ENCODE measurements around the gene DCK.
"Not testable (repeated sequence)": the region's sequence is repeated elsewhere in the genome, so short reads cannot be mapped to it uniquely, and the experiment has no call there.

The DCK gene

DNA sequence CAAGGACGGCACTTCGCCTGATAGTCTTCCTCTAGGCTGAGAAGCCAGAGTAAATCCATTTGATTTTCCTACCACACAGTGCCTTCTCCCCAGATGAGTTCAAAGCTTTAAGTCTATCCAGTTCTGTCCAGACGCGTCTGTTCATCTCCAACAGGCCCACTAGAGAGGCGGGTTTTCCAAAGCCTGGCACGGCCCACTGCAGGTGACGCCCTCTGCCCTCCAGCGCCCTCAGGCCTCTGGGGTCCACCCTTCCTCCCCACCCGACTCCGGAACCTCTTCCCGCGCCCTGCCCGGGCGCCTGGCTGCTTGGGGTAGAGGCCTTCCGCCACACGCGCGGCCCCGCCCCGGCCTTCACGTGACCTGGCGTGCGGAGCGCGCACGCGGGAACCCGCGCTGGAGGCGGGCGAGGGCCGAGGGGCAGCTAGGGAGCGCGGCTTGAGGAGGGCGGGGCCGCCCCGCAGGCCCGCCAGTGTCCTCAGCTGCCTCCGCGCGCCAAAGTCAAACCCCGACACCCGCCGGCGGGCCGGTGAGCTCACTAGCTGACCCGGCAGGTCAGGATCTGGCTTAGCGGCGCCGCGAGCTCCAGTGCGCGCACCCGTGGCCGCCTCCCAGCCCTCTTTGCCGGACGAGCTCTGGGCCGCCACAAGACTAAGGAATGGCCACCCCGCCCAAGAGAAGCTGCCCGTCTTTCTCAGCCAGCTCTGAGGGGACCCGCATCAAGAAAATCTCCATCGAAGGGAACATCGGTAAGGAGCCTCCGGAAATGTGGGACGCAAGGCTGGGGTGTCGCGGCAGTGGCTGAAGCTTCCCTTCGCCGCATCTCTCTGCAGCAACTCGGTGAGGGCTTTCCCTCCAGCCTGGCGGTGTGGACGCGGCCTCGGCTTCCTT, at the start of gene DCK:
Gene DCK (plus strand): TSS at position 469 of the 888 bp plus-strand sequence. CDS start 187 bp downstream, at position 656.
- peak; percentile 95 for DNase-seq

DNA sequence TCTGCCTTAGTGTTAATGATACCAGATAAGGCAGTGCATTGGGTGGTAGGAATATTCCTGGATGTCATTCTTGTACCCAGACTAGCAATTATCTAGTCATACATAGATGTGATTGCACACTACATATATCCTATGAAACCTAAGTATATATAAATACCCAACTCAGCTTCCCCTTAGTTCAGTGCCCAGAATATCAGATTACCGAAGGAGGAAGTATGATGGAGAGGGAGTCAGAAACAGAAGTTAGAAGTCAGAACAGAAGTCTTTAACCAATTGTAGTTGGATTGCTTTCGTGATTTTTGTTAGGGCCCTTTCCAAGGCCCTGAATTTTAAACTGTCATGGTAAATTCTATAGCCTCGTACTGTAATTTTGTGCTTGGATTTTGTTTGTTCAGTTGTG, 48.4 kb upstream of the DCK start:
- DNase-seq: no peak

DNA sequence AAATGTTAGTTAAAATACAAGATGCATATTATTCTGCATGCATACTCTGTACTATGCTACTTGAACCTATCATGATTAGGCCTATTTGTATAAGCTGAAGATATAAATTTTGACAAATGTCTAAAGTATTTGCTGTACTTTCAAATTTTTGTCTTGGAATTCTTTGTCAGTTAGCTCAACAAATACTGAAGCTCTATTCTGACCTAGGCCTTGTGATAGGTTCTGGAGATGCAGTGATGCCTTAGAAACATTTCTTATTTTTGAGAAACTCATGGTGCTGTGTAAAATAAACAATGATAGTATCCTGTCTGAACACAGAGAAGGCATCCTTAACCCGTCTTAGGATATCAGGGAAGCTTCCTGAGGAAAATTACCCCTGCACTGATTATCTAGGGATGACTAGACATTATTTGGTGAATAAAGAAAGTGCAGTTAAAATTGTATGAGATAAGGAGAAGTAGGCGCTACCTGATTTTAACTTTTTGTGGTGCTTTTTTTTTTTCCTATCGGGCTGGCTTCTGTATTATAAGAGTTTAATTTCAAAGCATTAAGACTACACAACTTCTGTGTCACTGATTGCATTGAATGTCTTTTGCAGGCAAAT, 47.9 kb upstream of the DCK start:
- DNase-seq: no peak

DNA sequence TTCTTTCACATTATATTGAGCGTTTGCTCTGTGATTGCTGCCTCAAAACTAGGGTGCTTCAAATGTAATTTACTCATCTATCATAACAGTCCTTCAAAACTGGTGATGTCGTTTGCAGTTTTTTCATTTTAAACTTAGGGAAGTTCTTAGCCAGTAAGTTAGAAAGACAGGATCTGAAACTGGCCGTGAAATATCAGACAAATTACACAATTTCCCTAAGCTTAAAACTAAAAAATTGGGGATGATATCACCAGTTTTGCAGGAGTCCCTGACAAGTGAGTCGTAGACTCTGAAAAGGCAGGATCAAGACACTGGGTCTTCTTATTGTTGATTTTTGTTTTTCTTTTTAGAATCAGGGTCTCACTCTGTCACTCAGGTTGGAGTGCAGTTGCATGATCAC, 46.5 kb upstream of the DCK start:
- no peak for DNase-seq

DNA sequence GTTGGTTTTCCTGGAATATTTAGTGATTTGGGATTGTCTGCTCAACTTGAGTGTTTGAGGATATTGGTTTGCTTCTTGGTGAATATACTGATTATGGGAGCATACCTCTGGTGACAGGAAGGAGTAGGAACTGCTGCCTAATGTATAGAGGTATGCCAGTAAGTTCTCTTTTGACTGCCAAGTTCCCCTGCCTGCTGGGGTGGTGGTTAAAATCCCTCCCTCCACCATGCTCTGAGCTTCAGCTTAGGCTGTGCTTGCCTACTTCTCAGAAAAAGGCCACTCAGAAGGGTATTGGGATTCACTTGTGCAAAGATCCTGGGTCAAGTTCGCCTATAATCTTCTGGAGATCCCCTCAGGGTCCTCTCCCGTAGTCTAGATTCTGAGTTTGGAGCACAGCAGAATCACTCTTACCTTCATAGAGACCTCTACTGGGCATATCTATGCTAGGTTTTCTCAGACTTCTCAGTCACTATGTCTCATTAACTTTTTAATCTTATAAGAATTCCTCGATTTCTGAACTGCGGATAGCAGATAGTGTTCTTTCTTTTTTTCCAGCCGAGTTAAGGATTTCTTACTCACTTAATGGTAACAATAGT, 44.7 kb upstream of the DCK start:
- DNase-seq: no peak

DNA sequence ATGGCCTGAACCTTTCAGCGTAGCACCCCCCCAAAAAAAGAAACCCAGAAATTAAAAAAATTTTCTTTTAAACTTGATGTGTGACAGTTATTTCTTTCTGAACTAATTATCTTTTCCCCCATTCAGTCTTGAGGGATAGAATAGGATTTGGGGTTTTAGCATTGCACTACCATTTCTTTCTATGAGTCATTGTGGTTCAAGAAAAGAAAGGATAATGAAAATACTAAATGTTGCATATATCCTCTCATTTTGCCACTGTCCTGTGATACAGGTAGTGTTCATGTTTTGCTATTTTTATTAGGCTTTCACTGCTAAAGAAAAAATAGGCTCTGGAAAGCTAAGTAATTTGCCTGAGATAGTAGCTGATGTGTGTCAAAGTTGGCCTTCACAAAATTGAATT, 39.4 kb upstream of the DCK start:
- DNase-seq: no peak

DNA sequence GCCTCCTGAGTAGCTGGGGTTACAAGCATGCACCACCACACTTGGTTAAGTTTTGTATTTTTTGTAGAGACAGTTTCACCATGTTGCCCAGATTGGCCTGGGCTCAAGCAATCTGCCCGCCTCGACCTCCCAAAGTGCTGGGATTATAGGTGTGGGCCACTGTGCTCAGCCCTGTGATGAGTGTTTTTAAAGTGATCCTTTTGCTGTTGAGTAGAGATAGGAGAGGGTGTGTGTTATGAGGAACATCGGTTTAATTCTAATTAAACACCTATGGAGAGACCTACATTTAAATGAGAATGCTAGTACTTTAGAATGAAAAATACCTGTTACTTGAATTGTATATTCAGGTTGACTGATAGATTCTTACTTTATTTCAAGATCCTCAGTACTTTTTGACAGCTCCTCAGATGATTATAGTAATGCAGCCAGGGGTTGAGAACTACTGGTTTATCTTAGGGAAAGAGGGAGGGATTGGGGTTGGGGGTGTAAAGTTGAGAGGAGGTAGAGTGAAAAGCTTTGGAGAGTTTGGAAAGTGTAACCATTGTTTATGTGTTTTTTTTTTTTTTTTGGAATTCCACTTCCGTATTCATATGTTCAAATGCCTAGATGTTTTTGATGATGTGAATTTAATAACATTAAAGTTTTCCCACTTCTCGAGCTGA, 36.8 kb upstream of the DCK start:
- DNase-seq: no peak

DNA sequence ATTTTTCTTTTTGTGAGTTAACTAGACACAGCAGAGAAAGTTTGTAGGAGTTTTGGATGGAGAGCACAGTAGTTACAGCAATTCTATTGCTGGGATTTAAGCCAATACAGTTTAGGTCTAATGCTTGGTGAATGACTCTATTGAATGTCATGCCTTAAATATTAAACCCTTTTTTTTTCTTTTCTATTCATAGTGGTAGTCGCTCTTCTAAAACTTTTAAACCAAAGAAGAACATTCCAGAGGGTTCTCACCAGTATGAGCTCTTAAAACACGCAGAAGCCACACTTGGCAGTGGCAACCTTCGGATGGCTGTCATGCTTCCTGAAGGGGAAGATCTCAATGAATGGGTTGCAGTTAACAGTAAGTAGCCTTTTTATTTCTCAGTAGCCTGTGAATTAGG, 34.8 kb upstream of the DCK start:
- no peak for DNase-seq

DNA sequence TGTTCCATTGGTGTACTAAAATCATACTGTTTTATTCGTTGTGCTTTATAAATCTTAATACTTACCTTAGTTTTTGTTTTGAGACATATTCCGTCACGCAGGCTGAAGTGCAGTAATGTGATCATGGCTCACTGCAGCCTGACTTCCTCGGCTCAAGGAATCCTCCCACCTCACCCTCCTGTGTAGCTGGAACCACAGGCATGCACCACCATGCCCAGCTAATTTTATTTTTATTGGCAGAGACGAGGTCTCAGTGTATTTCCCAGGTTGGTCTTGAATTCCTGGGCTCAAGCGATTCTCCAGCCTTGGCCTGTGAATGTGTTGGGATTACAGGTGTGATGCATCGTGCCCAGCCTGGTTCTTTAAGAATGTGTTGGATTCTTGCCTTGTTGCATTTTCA, 24.4 kb upstream of the DCK start:
- DNase-seq: no peak

DNA sequence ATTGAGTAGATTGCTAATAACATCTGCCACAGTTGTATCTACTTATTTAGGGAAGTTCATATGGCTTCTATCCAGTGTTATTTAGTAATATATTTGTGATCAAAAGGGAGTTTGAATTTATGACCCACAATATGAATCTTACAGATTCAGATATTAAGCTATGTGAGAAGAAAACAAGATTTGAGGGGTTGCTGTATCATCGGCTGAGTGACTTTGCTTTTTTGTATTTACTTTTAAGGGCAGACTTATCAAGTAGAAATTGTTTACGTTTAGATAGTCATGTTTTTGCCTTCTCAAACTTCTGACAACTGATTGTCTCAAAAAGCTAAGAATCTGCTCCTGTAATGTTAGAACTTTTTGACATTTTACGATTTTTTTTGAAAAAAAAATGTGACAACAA, 17.2 kb upstream of the DCK start:
- no peak for DNase-seq

DNA sequence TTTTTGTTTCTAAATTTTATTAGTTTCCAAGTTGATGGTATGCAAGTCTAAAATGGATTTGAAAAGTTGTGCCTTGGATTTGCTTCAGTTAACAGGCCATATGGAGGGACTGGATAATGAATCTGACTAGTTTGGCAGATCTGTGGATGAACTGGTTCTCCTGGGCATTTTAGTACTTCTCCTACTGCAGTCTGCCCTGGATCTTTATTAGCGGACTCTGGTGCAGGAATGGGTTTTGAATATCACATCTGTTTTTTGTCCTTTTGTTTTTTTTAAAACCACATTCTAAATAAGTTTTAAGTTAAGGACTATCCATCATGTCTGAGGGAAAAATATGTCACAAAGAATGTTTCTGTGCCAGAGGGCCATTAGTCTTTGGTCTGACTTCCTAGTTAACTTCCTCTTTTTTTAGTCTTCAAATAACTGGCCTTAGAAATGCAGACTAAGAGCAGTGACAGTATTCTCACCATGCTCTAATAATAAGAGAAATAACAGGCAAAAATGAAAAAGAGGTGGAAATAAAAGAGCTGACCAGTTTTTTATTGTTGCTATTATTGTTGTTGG, 13.9 kb upstream of the DCK start:
- no peak for DNase-seq

DNA sequence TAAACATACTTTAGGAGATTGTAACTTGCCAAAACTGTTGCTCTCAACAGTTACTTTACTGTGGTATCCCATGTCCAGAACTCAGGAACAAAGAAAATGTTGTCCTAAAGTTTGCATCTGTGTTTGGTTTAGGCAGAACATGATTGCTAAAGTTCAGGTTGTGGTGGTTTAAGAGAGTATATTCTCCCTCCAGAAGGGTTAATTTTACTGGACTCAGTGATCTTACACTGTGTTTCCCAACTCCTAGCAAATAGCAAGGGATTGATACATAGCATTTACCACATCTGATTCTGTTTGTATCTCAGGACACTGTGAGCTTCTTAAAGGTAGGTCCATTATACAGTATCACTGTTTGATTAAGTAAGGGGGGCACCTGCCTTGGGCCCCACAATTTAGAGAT, 13.3 kb upstream of the DCK start:
- no peak for DNase-seq

DNA sequence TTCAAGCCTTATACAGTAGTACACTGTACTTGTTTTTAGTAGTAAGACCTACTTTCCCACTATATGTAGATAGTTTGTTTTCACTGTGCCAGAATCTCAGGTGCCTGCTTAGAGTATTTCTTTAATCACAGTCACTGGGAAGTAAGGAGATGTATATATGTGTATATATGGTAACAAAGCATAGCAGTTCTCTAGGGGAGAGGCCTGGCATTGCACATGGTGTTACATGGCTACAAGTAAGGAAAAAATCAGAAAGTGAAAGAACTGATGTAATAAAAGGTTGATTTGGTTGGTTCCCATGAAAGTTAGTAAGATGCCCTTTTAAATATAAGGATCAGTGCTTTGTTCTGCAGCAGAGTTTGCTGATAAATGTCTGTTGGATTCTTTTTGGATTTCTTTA, 9.3 kb upstream of the DCK start:
- no peak for DNase-seq

DNA sequence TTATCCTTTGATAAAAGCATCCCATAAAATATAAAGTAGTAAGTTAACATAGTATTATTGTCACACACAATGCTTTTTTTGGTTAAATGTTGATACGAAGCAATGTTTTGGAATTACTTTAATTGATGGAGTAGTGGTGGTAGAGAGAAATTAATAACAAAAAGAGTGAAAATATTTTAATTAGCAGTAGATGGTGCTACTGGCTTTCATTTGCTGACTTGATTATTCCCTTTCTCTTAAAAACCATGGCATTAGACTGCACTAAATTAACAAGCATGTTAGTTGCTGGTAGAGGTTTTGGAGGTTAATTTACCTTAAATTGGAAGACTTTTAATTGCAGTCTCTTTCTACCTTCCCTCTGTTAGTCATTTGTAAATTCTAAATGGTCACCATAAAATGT, 8.9 kb upstream of the DCK start:
- DNase-seq: no peak

DNA sequence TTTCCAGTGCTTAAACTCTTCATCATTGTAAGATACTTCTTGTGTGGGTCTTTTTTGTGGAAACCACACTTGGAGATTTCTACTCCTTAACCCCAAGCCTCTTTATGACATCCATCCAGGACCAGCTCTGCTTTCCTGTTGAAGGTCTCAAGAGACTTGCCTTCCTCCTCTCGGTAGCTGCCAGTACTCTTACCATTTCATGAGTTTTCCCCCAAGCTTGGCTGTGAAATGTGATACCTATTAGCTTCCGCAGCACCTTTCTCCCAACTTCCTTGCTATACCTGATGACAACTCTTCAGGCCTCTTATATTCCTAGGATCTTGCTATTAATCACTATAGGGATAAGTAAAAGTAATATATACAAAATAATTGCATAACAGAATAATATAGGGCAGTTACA, 1.9 kb upstream of the DCK start:
- no peak for DNase-seq

DNA sequence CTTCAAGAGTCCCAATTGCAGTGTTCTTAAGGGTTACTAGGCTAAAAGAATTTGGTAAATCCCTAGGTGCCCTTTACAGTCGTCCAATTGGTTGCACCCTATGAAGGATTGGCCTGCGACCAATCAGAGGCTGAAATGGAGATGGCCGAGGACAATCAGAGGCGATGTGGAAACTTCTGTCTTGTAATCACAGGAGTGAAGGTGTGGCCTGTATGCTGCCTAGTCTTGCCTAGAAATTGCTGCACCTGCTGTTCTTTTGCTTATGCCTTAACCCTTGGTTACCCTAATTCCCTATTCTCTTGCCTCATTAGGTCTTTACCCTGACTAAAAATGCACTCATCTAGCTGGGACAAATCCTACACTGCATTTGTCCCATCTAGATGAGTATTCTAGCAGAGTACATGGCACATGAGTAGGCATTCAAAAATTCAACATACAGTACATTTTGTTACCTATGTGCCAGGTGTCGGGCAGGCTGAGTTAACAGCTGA, 1.0 kb upstream of the DCK start:
- DNase-seq: no peak

DNA sequence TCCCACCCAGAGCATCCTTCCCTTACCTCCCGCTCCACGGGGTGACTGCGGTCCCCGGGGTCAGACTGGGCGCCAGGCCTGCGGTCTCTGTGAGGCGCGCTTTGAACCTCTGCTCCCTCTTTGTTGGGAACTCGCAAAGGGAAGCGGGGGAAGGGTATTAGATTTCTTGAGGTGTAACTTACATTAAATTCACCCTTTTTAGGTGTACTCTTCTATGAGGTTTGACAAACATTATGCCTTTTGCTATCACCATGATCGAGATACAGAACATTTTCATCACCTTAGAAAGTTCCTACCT, 569 bp downstream of the DCK start:
- no peak for DNase-seq

DNA sequence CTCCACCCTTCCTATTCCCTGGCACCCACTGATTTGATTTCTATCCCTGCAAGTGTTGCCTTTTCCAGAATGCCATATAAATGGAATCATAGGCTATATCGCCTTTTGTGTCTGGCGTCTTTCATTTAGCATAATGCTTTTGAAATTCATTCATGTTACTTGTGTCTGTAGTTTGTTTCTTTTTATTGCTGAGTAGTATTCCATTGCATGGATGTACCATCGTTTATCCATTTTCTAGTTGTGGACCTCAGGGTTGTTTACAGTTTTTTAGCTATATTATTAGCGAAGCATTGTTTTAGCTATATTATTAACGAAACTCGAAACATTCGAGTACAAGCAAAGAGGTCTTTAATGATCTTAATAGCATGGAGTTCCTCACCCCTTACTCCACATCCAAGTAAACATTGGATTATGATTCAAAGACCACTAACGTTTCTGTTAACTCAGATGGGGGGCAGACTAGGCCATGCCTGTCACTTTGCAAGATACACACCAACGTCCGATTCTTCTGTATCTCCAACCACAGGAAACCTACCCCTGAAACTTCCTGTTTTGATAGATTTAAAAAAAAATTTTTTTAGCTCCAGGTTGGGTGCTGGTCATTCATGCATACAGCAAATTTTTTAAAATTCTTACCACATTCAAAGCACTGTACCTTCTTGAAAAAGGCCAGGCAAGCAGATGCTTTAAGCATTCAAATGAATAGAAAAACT, 1.1 kb downstream of the DCK start:
- DNase-seq: peak; percentile 45

DNA sequence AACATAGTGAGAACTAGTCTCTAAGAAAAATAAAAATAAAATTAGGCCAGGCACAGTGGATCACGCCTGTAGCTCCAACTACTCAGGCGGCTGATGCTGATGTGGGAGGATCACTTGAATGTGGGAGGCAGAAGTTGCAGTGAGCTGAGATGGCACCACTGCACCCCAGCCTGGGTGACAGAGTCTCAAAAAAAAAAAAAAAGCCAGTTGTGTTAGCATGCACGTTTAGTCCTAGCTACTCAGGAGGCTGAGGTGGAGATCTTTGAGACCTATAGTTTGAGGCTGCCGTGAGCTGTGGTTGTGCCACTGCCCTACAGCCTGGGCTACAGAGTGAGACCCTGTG, 2.5 kb downstream of the DCK start:
- peak; percentile 30 for DNase-seq

DNA sequence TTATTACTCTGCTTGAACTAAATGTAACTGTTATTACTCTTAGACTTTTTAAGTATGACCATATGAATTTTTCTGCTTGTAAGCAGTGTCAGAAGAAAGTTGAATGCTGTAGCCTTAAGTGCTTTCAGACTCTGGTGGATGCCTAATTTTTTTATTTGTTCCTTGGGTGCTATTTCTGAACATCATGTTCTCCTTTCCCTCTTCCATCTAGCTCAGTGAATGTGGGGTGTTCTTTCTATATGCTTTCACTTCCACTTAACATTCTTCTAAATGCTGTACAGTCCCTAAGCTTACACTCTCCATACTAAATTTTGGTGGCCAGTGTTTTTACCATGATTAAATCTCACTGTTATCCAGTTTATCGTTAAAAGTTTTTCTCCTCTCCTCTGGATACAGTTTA, 3.6 kb downstream of the DCK start:
- DNase-seq: no peak

DNA sequence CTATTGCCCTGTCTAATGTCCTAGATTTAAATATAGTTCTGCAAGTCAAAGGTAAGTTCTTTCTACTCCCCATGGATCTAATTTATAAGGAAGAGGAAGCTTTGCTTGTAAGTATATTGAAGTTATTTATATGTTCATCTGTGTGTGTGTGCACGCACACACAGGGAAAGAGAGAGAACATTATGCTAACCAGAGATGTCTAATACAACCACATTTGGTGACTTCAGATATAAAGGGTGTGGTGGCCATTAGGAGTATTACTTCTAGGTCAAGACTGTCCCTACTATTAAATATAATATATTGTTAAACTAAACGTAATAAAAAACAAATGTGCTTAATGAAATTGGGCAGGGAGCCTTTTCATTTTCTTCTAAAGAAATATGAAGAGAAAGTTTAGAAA, 4.1 kb downstream of the DCK start:
- DNase-seq: no peak

DNA sequence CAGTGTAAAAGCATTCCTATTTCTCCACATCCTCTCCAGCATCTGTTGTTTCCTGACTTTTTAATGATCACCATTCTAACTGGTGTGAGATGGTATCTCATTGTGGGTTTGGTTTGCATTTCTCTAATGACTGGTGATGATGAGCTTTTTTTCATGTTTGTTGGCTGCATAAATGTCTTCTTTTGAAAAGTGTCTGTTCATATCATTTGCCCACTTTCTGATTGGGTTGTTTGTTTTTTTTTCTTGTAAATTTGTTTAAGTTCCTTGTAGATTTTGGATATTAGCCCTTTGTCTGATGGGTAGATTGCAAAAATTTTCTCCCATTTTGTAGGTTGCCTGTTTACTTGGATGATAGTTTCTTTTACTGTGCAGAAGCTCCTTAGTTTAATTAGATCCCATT, 6.2 kb downstream of the DCK start:
- DNase-seq: not testable (repeated sequence)

DNA sequence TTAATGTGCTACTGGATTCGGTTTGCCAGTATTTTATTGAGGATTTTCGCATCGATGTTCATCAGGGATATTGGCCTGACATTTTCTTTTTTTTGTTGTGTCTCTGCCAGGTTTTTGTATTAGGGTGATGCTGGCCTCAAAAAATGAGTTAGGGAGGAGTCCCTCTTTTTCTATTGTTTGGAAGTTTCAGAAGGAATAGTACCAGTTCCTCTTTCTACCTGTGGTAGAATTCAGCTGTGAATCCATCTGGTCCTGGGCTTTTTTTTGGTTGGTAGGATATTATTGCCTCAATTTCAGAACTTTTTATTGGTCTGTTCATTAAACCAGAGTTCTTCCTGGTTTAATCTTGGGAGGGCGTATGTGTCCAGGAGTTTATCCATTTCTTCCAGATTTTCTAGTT, 7.9 kb downstream of the DCK start:
- not testable (repeated sequence) for DNase-seq
